K562 (cell line): ENCODE data around the gene ZNF319. TPM values are rescaled to one million over a fixed set of nuclear protein-coding genes. Genes with fewer than 3 reads are reported as not detected.

Experiments
- BACH1 ChIP-seq: fragments of 200-800 bp; sonication (Bioruptor generic); IDR thresholded peaks from 2 replicates; pipeline ENCODE4 v1.6.1; 2016; ENCODE audit warnings: missing genetic modification characterization, missing compliant biosample characterization
- CBX1 ChIP-seq: sonication (generic); IDR thresholded peaks from 2 replicates; pipeline ENCODE4 v1.6.1; 2016; ENCODE audit warnings: antibody characterized with exemption, low read depth, mild to moderate bottlenecking
- CBX8 ChIP-seq: fragments of 200-600 bp; sonication (generic); IDR thresholded peaks from 2 replicates; pipeline ENCODE4 v1.6.1; 2012; ENCODE audit warnings: borderline replicate concordance, mixed run types, low read depth, mild to moderate bottlenecking, moderate library complexity, mixed read lengths, low read length, control low read depth, inconsistent platforms; ENCODE audit not compliant: poor library complexity, severe bottlenecking; ENCODE audit errors: extremely low read depth
- CHD4 ChIP-seq: fragments of 200-600 bp; sonication (generic); IDR thresholded peaks from 3 replicates; pipeline ENCODE4 v1.6.1; 2012; ENCODE audit warnings: low read depth, mild to moderate bottlenecking, mixed read lengths, low read length, inconsistent platforms; ENCODE audit not compliant: insufficient read depth, insufficient replicate concordance, poor library complexity, severe bottlenecking
- KLF6 ChIP-seq: fragments of 250-450 bp; sonication (Bioruptor Pico); IDR thresholded peaks from 2 replicates; pipeline ENCODE4 v1.4.0; 2020; ENCODE audit warnings: mild to moderate bottlenecking, moderate library complexity, borderline replicate concordance
- LARP7 ChIP-seq: fragments of 450-650 bp; IDR thresholded peaks from 2 replicates; pipeline ENCODE4 v1.6.1; 2016
- MYNN ChIP-seq, 2 experiments: sonication (generic); formaldehyde crosslinking in 1 of 2; IDR thresholded peaks; 2 replicates each; pipeline versions ENCODE4 v1.5.0 to v1.6.1; 2016 to 2020; ENCODE audit warnings: antibody characterized with exemption in 1 of 2, missing genetic modification reagents in 1 of 2
- NR4A1 ChIP-seq, 2 experiments: fragments of 250-450 bp in 1 of 2; fragments of 450-650 bp in 1 of 2; sonication (Bioruptor Pico) in 1 of 2; IDR thresholded peaks; 2 replicates each; pipeline versions ENCODE4 v1.4.0 to v1.6.1; 2016 to 2020; ENCODE audit warnings: mild to moderate bottlenecking in 2 of 2, missing compliant biosample characterization in 1 of 2, missing genetic modification characterization in 1 of 2, moderate library complexity in 1 of 2
- POLR2A ChIP-seq: fragments of 450-650 bp; conservative IDR thresholded peaks from 2 replicates; pipeline ENCODE4 v1.6.1; 2016
- SMARCA5 ChIP-seq: fragments of 450-650 bp; IDR thresholded peaks from 2 replicates; pipeline ENCODE4 v1.6.1; 2016
- ZKSCAN8 ChIP-seq: fragments of 200-800 bp; sonication (Bioruptor generic); IDR thresholded peaks from 2 replicates; pipeline ENCODE4 v1.6.1; 2016; ENCODE audit warnings: missing genetic modification characterization, missing compliant biosample characterization
- ZNF124 ChIP-seq: sonication (generic); formaldehyde crosslinking; IDR thresholded peaks from 2 replicates; pipeline ENCODE4 v1.8.1; 2022; ENCODE audit warnings: missing genetic modification reagents
- ZNF324 ChIP-seq: fragments of 250-450 bp; sonication (Bioruptor Pico); IDR thresholded peaks from 2 replicates; pipeline ENCODE4 v1.4.0; 2020; ENCODE audit warnings: mild to moderate bottlenecking
- polyA plus RNA-seq, 8 experiments: library from polyadenylated mRNA; depleted of rRNA in 4 of 8; stranded (reverse) in 5 of 8; unstranded in 3 of 8; fragments of >200 nt; fragmentation: Nextera tagmentation in 2 of 8; fragmentation: Illumina TruSeq in 1 of 8; extraction: Ambion mirVana in 2 of 8; extraction: Trizol in 1 of 8; gene quantifications; 2 replicates each; pipeline versions ENCODE4 v1.2.1 to v1.2.3, GENCODE V29; 2011 to 2014; ENCODE audit warnings: inconsistent platforms in 1 of 8, missing spikeins in 1 of 8
- total RNA-seq, 7 experiments: library from RNA; depleted of rRNA in 6 of 7; stranded (reverse); fragments of >200 nt in 6 of 7; fragmentation: Illumina TruSeq in 2 of 7; extraction: Trizol in 2 of 7; gene quantifications; 2 replicates each; pipeline versions ENCODE4 v1.2.1 to v1.2.3, GENCODE V29; 2011 to 2021; ENCODE audit warnings: low replicate concordance in 1 of 7
- TF ChIP-seq, protein P1 (sequence below): fragments of 450-650 bp; IDR thresholded peaks from 2 replicates; pipeline ENCODE4 v1.6.1; 2017; ENCODE audit warnings: mild to moderate bottlenecking, moderate library complexity
- TF ChIP-seq, protein P2 (sequence below): fragments of 250-450 bp; sonication (Bioruptor Pico); IDR thresholded peaks from 2 replicates; pipeline ENCODE4 v1.5.0; 2022; ENCODE audit warnings: mild to moderate bottlenecking
- TF ChIP-seq, protein P3 (sequence below): sonication (generic); formaldehyde crosslinking; IDR thresholded peaks from 2 replicates; pipeline ENCODE4 v1.8.1; 2022; ENCODE audit warnings: missing genetic modification reagents
- TF ChIP-seq, protein P4 (sequence below): sonication (generic); formaldehyde crosslinking; IDR thresholded peaks from 2 replicates; pipeline ENCODE4 v1.8.0; 2023; ENCODE audit warnings: mild to moderate bottlenecking, missing genetic modification reagents
- TF ChIP-seq, protein P5 (sequence below): fragments of 250-450 bp; sonication (Bioruptor Pico); IDR thresholded peaks from 2 replicates; pipeline ENCODE4 v1.8.0; 2022; ENCODE audit warnings: inconsistent platforms, mild to moderate bottlenecking, moderate library complexity, borderline replicate concordance
- TF ChIP-seq, protein P6 (sequence below): fragments of 250-450 bp; sonication (Bioruptor Pico); IDR thresholded peaks from 2 replicates; pipeline ENCODE4 v1.8.0; 2022; ENCODE audit warnings: moderate library complexity, mild to moderate bottlenecking, inconsistent platforms

Gene ZNF319
- total and polyA plus RNA-seq, 9 of the 15 experiments (the other 6 are each of a cell fraction or from before 2014, with no cell fraction given): 0.20 to 5.7 (median 1.4) TPM

DNA sequence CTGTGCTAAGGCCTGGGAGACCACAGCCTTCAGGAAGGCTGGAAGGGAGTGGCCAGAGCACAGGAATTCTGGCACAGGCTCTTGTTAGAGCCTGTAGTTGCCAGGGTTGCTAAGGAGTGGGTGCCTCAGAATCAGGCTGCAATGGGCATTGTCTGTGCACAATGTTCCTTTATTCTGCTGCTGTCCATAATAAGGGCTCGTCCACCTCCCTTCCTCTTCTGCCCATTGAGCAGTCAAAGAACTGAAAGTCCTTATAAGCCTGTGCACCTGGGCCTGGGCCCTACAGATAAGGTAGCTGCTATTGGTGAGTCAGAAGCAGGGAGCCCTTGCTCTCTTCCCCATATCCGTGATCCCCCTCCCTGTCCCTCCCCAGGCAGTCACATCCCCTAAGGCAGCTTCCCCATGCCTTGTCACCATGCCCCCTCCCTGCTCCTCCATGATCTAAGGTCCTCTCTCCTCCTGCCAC, 24.1 kb downstream of the ZNF319 start (continued):
- TF ChIP-seq, protein P1, sequence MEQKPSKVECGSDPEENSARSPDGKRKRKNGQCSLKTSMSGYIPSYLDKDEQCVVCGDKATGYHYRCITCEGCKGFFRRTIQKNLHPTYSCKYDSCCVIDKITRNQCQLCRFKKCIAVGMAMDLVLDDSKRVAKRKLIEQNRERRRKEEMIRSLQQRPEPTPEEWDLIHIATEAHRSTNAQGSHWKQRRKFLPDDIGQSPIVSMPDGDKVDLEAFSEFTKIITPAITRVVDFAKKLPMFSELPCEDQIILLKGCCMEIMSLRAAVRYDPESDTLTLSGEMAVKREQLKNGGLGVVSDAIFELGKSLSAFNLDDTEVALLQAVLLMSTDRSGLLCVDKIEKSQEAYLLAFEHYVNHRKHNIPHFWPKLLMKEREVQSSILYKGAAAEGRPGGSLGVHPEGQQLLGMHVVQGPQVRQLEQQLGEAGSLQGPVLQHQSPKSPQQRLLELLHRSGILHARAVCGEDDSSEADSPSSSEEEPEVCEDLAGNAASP: no peak
- TF ChIP-seq LARP7: no peak
- no peak for TF ChIP-seq KLF6 (CRISPR knock-in tag)
- no peak for TF ChIP-seq ZNF324
- no peak; the same call in 1 of the 2 replicates for TF ChIP-seq ZKSCAN8 (CRISPR knock-in tag)
- peak; percentile 61 for TF ChIP-seq POLR2A
- no peak for TF ChIP-seq BACH1 (tag)
- TF ChIP-seq CHD4: no peak
- TF ChIP-seq MYNN (IDR thresholded peaks at IDR 0.05): peak; percentile 67
- no peak for TF ChIP-seq MYNN (CRISPR knock-in tag; IDR thresholded peaks at IDR 0.05)
- TF ChIP-seq CBX8: no peak
- TF ChIP-seq, protein P2, sequence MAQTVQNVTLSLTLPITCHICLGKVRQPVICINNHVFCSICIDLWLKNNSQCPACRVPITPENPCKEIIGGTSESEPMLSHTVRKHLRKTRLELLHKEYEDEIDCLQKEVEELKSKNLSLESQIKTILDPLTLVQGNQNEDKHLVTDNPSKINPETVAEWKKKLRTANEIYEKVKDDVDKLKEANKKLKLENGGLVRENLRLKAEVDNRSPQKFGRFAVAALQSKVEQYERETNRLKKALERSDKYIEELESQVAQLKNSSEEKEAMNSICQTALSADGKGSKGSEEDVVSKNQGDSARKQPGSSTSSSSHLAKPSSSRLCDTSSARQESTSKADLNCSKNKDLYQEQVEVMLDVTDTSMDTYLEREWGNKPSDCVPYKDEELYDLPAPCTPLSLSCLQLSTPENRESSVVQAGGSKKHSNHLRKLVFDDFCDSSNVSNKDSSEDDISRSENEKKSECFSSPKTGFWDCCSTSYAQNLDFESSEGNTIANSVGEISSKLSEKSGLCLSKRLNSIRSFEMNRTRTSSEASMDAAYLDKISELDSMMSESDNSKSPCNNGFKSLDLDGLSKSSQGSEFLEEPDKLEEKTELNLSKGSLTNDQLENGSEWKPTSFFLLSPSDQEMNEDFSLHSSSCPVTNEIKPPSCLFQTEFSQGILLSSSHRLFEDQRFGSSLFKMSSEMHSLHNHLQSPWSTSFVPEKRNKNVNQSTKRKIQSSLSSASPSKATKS (CRISPR knock-in tag): no peak
- no peak for TF ChIP-seq ZNF124 (CRISPR knock-in tag)
- no peak for TF ChIP-seq CBX1
- TF ChIP-seq, protein P3, sequence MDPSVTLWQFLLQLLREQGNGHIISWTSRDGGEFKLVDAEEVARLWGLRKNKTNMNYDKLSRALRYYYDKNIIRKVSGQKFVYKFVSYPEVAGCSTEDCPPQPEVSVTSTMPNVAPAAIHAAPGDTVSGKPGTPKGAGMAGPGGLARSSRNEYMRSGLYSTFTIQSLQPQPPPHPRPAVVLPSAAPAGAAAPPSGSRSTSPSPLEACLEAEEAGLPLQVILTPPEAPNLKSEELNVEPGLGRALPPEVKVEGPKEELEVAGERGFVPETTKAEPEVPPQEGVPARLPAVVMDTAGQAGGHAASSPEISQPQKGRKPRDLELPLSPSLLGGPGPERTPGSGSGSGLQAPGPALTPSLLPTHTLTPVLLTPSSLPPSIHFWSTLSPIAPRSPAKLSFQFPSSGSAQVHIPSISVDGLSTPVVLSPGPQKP: no peak
- TF ChIP-seq, protein P4, sequence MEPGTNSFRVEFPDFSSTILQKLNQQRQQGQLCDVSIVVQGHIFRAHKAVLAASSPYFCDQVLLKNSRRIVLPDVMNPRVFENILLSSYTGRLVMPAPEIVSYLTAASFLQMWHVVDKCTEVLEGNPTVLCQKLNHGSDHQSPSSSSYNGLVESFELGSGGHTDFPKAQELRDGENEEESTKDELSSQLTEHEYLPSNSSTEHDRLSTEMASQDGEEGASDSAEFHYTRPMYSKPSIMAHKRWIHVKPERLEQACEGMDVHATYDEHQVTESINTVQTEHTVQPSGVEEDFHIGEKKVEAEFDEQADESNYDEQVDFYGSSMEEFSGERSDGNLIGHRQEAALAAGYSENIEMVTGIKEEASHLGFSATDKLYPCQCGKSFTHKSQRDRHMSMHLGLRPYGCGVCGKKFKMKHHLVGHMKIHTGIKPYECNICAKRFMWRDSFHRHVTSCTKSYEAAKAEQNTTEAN (CRISPR knock-in tag): no peak
- no peak for TF ChIP-seq SMARCA5
- no peak for TF ChIP-seq NR4A1 (CRISPR knock-in tag; IDR thresholded peaks at IDR 0.05)
- TF ChIP-seq NR4A1 (tag; IDR thresholded peaks at IDR 0.05): no peak
- TF ChIP-seq, protein P5, sequence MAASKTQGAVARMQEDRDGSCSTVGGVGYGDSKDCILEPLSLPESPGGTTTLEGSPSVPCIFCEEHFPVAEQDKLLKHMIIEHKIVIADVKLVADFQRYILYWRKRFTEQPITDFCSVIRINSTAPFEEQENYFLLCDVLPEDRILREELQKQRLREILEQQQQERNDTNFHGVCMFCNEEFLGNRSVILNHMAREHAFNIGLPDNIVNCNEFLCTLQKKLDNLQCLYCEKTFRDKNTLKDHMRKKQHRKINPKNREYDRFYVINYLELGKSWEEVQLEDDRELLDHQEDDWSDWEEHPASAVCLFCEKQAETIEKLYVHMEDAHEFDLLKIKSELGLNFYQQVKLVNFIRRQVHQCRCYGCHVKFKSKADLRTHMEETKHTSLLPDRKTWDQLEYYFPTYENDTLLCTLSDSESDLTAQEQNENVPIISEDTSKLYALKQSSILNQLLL (CRISPR knock-in tag): no peak
- TF ChIP-seq, protein P6, sequence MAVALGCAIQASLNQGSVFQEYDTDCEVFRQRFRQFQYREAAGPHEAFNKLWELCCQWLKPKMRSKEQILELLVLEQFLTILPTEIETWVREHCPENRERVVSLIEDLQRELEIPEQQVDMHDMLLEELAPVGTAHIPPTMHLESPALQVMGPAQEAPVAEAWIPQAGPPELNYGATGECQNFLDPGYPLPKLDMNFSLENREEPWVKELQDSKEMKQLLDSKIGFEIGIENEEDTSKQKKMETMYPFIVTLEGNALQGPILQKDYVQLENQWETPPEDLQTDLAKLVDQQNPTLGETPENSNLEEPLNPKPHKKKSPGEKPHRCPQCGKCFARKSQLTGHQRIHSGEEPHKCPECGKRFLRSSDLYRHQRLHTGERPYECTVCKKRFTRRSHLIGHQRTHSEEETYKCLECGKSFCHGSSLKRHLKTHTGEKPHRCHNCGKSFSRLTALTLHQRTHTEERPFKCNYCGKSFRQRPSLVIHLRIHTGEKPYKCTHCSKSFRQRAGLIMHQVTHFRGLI (CRISPR knock-in tag): no peak
